NCI-H460 (cell line): Measurements from ENCODE around the gene SPDYE2. TPM values are rescaled to one million over a fixed set of nuclear protein-coding genes. Genes with fewer than 3 reads are reported as not detected.
"Not testable (repeated sequence)": the region's sequence is repeated elsewhere in the genome, so short reads cannot be mapped to it uniquely, and the experiment has no call there.

Source experiments
- DNase-seq: peaks from one replicate; pipeline ENCODE4 v3.0.0-alpha.2; 2016; ENCODE audit warnings: low read depth; ENCODE audit errors: extremely low read depth
- total RNA-seq: library from RNA; depleted of rRNA; stranded (reverse); fragments of >200 nt; shearing (Covaris generic); gene quantifications from 2 replicates; pipeline ENCODE4 v1.2.3, GENCODE V29; 2014; rRNA removed

The SPDYE2 gene
- total RNA-seq, 1 experiment from 2014 or later = not detected

DNA sequence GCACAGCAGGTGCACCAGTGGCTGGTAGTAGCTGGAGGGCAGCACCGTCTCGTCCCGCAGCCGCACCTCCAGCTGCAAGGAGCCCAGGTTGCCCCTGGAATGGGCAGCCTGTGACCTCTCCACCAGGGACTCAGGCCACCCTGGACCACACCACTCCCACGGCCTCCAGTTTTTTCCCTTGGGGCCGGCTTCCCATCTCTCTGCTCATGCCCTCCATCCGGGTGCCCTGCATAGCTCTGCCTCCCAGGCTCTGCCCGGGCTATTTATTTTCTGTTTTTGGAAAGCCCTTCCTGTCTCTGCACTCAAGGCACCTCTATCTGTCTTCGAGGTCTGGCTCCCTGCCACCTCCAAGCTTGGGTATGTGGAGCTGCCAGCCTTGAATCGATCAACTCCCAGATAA is 45.0 kb downstream of the SPDYE2 start:
- not testable (repeated sequence) for DNase-seq

DNA sequence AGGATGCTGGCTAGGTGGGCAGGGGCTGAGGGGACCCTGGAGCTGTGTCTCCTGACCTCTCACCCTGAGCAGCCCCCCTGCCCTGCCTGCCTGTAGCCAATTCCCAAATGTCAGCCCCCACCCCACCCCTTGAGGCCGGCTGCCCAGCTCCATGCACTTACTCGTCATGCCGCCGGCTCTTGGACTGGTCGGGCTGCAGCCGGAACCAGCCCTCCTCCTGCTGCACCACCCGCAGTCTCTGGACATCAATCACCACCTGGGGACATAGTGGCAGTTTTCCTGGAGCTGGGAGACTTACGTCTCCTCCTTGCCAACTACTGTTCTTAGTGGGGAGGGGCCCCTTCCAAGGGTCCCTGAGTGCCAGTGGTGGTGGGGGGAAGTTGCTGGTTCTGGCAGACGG is 48.7 kb downstream of the SPDYE2 start:
- not testable (repeated sequence) for DNase-seq

DNA sequence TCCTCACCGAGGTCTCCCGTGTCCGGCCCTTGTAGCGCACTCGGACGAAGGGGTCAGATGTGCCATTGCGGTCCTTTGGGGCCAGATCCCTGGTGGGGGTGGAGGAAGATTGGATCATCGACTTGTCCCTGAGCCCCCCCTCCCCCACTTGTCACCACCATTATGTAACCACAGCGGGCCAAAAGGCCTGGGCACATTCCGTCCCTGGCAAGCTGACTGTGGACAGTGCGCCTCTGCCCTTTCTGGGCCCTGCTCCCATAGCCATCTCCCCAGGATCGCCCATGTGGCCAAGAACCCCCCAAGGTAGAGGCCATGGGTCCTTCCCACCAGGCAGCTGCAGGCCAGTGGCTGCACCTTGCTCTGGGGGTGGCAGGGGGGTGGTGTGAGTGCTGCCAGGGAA is 51.3 kb downstream of the SPDYE2 start:
- DNase-seq = not testable (repeated sequence)

DNA sequence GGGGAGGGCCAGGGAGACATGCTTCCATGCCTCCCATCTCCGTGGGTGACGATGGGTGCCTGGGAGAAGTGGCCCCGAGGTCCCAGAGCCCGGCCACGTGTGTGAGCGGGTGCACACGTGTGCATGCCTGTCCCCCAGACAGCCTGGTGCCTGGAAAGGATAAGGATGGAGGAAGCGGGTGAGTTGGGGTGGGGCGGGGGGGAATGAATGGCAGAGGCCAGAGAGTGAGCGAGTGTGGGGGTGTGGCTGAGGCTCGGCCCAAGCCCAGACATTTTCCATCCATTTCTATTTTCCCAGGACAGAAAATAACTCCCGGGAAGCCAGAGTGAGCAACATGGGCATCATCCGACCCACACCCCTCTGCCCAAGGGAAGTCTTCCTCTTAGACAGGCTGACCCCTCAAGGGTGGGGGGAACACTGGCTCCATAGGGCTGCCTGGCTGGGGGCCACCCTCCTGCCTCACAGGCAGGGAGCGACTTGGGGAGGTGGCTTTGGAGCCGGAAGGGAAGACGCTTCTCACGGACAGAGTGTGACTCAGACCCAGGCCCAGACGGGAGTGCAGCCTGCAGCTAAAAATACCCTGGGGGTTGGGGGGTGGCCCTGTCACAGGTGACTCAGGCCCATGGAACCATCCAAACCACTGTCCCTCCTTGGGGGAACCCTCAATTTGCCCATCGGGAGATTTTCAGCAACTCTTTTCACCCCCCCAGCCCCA is 53.6 kb downstream of the SPDYE2 start:
- DNase-seq = not testable (repeated sequence)

DNA sequence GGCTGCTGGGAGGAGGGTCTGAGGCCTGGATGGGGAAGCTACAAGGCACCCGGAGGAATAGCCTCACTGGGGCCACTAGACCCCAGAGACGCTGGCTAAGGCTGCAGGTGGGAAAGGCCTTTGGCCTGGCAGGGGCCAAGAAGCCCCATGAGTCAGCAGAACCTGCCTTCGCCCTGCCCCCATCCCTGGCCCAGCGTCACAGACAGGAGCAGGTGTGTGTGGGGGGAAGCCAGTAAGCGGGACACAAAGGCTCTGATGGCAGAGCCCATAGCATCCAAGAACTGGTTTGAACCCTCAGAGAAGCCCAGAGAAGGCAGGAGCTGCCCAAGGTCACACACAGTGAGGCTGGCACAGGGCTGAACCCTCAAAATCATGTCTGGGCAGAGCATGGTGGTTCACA is 55.8 kb downstream of the SPDYE2 start:
- not testable (repeated sequence) for DNase-seq

DNA sequence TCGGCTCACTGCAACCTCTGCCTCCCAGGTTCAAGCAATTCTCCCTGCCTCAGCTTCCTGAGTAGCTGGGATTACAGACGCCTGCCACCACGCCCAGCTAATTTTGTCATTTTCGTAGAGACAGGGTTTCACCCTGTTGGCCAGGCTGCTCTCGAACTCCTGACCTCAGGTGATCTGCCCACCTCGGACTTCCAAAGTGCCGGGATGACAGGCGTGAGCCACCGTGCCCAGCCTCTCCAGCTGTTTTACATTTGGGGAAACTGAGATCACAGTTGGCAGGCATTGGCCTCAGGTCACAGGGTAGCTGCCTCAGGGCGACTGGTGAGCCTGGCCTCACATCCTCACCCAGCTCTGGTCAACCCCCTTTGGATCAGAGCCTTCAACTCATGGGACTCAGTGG is 58.7 kb downstream of the SPDYE2 start:
- not testable (repeated sequence) for DNase-seq

DNA sequence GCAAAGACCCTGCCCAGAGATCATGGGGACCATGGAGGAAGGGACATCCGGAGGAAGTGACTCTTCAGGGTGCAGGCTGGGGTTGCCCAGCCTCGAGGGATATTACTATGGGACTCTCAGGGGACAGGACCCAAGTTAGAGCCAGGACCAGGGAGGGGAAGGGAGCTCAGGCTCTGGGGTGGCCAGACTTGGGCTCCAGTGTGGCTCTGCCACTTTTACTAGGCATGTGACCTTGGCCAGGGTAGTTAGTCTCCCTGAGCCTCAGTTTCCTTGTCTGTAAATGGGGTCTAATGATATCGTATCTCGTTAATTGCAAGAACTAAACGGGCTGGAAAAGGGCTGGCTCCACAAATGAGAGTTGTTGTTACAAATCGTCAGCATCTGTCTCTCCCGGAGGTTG is 59.4 kb downstream of the SPDYE2 start:
- DNase-seq = not testable (repeated sequence)

DNA sequence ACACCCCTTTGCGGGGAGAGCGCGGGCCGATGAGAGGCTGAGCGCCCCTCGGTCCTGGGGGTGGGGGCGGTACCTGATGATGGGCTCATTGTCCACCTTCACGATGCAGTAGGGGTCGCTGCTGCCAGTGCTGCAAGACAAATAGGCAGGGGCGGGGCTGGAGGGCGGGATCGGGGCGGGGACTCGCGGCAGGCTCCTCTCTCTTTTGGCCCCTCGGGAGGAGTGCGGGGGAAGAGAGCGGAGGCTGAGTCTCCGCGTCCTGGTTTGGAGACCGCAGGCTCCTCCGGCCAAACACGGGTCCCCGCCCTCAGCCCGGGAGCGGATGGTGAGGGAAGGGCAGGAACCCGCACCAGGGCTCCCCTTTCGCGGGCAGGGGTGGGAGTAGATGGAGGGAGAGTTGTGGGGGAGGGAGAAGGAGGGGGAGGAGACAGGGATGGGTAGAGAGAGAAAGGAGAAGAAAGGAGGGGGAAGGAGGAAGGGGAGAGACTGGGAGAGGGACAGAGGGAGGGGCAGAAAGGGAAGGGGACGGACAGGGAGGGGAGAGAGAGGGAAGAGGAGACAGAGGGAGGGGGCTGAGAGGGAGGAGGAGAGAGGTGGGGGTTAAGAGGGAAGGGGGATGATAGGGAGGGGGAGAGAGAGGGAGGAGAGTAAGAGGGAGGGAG is 60.1 kb downstream of the SPDYE2 start:
- DNase-seq = not testable (repeated sequence)

DNA sequence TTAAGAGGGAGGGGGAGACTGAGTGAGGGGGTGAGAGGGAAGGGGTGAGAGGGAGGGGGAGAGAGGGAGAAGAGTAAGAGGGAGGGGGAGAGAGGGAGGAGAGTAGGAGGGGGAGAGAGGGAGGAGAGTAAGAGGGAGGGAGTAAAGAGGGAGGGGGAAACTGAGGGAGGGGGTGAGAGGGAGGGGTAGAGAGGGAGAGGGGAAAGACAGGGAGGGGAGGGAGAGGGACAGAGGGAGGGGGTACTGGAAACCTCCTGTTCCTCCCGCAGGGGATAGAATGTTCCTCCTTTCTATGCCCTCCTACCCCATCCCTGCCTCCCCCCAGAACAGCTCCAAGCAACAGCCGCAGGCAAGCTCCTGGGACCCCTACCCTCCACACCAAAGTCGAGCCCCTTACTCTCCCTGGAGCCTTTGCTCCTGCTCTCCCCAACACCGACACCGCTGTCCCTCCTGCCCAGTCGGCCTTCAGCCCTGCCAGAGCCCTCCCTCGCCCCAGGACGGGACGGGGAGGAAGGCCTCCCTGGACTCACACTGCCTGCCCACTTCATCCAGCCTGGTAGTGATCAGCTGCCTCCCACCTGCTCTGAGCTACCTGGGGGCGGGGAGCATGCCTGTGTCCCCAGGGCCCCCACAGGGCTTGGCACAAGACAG is 60.8 kb downstream of the SPDYE2 start:
- not testable (repeated sequence) for DNase-seq

Other genes starting within 250 kb of the SPDYE2 start
- gene SPDYE6, start 194.8 kb upstream of the SPDYE2 start, total RNA-seq = not detected in 2 replicates
- 14.6 and 17.4 TPM in 2 replicates for gene PRKRIP1, start 154.9 kb upstream of the SPDYE2 start, total RNA-seq
- 3.6 and 5.1 TPM in 2 replicates for gene ORAI2, start 117.7 kb upstream of the SPDYE2 start, total RNA-seq
- gene ALKBH4, start 86.4 kb upstream of the SPDYE2 start, total RNA-seq = 8.5 and 9.5 TPM in 2 replicates
- gene LRWD1, start 86.2 kb upstream of the SPDYE2 start, total RNA-seq = 25.2 and 28.4 TPM in 2 replicates
- 42.4 and 43.0 TPM in 2 replicates for gene POLR2J, start 72.3 kb upstream of the SPDYE2 start, total RNA-seq
- gene RASA4B, start 33.4 kb upstream of the SPDYE2 start, total RNA-seq = 2.7 and 3.3 TPM in 2 replicates
- gene UPK3BL2, start 7.5 kb upstream of the SPDYE2 start, total RNA-seq = 5.0 and 11.7 TPM in 2 replicates
- gene POLR2J3, start 21.4 kb downstream of the SPDYE2 start, total RNA-seq = 14.8 and 21.3 TPM in 2 replicates
- gene RASA4, start 65.5 kb downstream of the SPDYE2 start, total RNA-seq = 2.1 and 4.7 TPM in 2 replicates
- 22.8 and 31.2 TPM in 2 replicates for gene UPK3BL1, start 91.6 kb downstream of the SPDYE2 start, total RNA-seq
- gene SPDYE2B, start 99.1 kb downstream of the SPDYE2 start, total RNA-seq = not detected in 2 replicates
- gene POLR2J2, start 120.4 kb downstream of the SPDYE2 start, total RNA-seq = 3.2 and 3.8 TPM in 2 replicates
- gene FAM185A, start 197.8 kb downstream of the SPDYE2 start, total RNA-seq = 7.4 and 7.9 TPM in 2 replicates